Sciatic nerve (tissue), 2 donors: ENCODE data around the gene FAM170A. TPM values are rescaled to one million over a fixed set of nuclear protein-coding genes. Genes with fewer than 3 reads are reported as not detected.

Experiments used
- ATAC-seq: fragments of 200-7000 bp; cut with Tn5 transposase; one replicate; pipeline ENCODE4 v1.9.1; 2020; ENCODE audit warnings: mild to moderate bottlenecking, moderate library complexity
- DNase-seq: peaks from one replicate; pipeline ENCODE4 v3.0.0-alpha.2; 2020; ENCODE audit warnings: low spot score
- intact Hi-C: fragments of 100-400 bp; cut with DNase I; formaldehyde crosslinking; loops from one replicate; pipeline ENCODE4 v1.14.2; 2022
- total RNA-seq: library from RNA; stranded (reverse); fragmentation: NEBNext Ultra II Directional; extraction: Animal tissue kit (Norgen Biotek cat#: 25700); gene quantifications from one replicate; pipeline ENCODE4 v1.2.1, GENCODE V29; 2021
- donor health status: DM: no; HTN: no; CAD: no.
- donor health status: DM: no; HTN: no; CAD: no.

The FAM170A gene, protein sequence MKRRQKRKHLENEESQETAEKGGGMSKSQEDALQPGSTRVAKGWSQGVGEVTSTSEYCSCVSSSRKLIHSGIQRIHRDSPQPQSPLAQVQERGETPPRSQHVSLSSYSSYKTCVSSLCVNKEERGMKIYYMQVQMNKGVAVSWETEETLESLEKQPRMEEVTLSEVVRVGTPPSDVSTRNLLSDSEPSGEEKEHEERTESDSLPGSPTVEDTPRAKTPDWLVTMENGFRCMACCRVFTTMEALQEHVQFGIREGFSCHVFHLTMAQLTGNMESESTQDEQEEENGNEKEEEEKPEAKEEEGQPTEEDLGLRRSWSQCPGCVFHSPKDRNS
- total RNA-seq: not detected

- DNase-seq: no peak
- no peak for ATAC-seq
- intact Hi-C loops: no loop called here
These were observed at the start of gene FAM170A for GRCh38 chr5:119629339-119629738. Gene FAM170A (plus strand): TSS chr5:119629558. CDS start chr5:119629769, 211 bp downstream.

DNA sequence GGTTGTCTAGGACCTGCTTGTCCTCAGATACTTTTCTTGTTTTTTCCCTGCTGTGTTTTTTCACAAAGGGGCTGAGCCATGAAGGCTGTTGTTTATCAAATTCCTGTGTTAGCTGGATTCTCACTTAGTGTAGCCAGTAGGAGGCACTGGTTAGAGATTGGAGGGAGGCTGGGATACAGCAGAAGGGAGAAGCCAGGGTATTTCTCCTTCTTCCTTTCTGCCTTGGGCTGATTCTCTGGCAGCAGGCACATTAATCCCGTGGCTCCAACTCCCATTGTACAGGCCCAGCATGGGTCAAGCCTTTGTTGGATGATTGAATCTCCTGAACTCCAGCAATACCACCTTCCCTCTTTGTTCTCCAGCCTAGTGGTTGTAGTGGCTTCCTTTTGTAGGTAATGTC is 46.4 kb upstream of the FAM170A start:
- ATAC-seq (no peak), DNase-seq (no peak)
- intact Hi-C loops: no loop called here

GRCh38 chr5:119583684-119584083 is 45.7 kb upstream of the FAM170A start:
- intact Hi-C loops: no loop called here
- DNase-seq: no peak
- ATAC-seq: no peak

GRCh38 chr5:119596046-119596445 is 33.3 kb upstream of the FAM170A start:
- DNase-seq (no peak), ATAC-seq (no peak)
- intact Hi-C loops: no loop called here

DNA sequence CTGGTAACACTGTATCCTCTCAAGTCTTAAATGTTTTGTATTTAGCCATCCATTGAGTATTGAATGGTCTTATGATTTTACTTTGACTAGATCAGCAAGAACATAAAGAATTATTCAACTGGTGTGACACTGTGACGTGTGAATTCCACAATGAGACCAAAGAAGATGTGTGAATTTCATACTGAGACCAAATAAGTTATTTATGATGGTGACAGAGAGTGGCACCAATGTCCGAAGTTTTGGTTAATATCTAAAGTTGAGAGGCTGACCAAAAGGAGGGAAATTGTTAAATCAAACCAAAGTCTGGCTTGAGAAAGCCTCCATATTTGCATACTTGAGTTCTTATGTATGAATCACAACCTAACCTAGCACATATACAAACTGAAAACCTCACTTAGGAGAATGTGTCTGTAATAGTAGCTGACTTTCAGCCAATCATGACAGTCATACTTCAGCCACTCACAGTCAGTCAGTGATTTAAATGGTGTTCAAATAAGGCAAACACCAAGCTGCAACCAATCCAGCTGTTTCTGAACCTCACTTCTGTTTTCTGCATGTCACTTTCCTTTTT is 31.5 kb upstream of the FAM170A start:
- intact Hi-C loops: no loop called here
- no peak for DNase-seq
- ATAC-seq: no peak

DNA sequence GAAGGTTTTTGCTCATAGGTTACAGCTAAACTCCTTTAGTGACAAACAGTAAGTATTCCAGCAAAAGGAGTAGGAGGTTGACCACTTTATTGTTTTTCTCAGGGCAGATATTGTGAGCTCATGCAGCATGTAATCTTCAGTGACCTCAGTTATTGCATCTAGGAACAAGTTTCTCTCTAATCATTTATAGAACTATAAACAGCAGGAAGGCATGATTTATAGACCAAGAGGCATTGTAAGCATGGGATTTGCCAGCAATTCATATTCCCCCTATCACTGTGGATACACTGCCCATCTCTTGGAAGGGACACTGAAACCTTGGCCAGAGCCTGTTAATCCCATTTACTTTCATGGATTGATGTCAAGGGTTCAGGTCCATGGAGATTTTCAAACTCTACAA is 15.4 kb upstream of the FAM170A start:
- DNase-seq (no peak), ATAC-seq (no peak)
- intact Hi-C loops: no loop called here

GRCh38 chr5:119614838-119615237 is 14.5 kb upstream of the FAM170A start:
- intact Hi-C loops: no loop called here
- ATAC-seq: no peak
- DNase-seq: no peak

GRCh38 chr5:119626086-119626485 is 3.3 kb upstream of the FAM170A start:
- ATAC-seq: no peak
- intact Hi-C loops: no loop called here
- DNase-seq: no peak

DNA sequence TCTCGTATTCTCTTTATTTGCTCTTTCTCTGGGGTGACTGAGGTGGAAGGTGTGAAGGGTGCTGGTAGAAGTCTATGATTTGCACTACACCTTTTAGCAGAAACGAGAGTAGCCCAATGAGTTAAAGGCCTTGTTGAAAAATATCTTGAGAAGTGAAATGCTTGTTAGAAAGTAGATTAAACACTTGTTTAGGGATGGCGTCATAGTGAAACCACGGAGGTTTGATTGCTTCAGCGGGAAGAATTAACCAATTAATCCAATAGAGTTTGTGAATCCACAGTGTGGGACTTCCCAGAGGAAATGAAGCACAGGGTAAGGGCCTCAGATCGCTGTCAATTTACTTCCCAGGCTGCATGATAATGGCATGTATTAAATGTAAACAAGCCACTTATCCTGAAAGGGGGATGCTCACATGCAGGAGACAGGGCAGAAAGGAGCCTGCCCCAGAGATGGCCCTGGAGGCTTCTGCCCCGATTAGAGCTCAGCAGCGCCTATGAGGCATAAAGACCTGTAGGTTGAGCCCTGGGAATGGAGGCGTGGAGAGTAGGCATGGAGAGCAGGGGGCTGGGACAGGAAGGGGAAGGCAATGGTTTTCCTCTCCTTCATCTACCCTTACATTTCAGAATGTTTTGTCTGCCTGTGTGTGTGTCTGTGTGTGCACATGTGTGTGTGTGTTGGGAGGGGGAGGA is 1.5 kb downstream of the FAM170A start:
- no peak for DNase-seq
- intact Hi-C loops: no loop called here
- ATAC-seq: no peak

DNA sequence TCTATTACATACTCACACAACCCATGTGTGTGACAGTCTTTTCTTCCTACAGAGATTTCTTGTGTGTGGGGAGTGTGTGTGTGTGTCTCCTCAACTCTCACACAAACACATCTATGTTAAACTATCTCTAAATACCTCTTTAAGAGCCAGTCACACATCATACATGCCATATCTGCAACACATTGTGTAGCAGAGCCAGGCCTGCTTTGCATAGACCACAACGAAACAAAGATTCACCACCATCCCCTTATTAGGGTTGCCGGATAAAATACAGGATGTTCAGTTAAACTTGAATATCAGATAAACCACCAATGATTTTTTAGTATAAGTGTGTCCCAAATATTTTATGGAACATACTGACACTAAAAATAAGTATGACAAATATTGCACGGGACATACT is 2.3 kb downstream of the FAM170A start:
- DNase-seq: no peak
- intact Hi-C loops: no loop called here
- no peak for ATAC-seq

DNA sequence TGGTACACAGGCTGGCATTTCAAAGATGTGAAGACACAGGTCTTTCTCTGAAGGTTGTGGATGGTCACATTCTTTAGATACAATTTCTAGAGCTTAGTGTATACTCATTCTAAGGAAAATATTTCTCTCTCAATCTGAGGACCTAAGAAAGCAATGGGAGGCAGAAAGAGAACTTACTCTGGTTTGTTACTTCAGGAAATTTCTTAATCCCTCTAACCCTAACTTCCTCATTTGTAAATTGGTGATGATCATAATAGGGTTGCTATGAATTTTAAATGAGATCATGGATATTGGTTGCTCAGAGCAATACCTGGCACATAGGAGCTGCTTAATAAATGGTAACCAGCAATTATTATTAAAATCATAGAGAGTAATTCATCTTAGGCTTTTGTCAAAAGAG is 22.1 kb downstream of the FAM170A start:
- intact Hi-C loops: no loop called here
- ATAC-seq (no peak), DNase-seq (no peak)

DNA sequence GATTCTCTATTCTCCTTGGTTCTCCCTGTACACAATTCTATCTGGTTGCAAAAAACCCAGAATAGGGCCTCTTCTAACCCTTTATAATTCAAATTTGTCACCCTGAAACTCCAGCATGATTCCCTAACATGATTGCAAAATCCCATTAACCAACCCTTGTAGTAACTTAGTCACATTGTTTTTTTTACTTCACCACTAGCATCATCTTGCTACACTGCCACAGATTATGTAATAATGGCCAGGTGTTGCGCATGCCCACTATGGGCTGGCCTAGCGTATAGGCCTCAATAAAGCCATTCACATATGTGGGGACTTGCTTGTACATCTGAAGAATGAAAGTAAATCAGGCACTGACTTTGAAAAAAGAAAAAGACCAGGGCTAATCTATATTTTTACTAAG is 25.7 kb downstream of the FAM170A start:
- DNase-seq (no peak), ATAC-seq (no peak)
- intact Hi-C loops: no loop called here

DNA sequence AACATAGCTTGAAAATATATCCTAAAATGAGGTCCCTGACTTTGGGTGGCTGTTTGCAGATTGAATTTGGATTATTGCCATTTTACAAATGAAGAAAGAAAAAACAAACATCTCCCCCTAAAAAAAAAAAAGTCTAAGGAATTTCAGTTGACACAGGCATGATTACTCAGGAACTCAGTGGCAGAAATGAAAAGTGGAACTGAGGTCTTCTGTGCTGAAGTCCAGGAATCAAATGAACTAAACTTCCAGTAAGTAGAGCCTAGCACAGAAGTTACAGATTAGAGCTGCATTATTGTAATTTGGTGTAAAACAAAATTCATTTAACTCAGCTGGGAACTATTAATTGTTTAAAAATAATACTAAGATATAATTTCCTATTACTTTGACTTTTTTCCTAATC is 26.7 kb downstream of the FAM170A start:
- DNase-seq (no peak), ATAC-seq (no peak)
- intact Hi-C loops: no loop called here

- intact Hi-C loops: no loop called here
- ATAC-seq: no peak
- no peak for DNase-seq
These were observed 37.2 kb downstream of the FAM170A start for GRCh38 chr5:119666542-119666941.

GRCh38 chr5:119678351-119679028 is 49.1 kb downstream of the FAM170A start:
- ATAC-seq: no peak
- no peak for DNase-seq
- intact Hi-C loops: no loop called here

DNA sequence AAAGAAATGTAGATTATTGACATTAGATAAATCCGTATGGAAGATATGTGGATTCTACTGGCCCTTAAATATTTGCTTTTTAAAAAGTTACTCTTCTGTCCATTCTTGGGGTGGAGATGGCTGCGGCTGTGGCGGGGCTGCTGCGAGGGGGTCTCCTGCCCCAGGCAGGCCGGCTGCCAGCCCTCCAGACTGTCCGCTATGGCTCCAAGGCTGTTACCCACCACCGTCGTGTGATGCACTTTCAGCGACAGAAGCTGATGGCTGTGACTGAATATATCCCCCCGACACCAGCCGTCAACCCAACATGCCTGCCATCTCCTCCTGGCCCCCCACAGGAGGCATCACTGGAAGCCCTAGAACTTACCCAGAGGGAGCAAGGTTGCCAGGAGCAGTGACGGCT is 50.7 kb downstream of the FAM170A start:
- intact Hi-C loops: no loop called here
- ATAC-seq: no peak

DNA sequence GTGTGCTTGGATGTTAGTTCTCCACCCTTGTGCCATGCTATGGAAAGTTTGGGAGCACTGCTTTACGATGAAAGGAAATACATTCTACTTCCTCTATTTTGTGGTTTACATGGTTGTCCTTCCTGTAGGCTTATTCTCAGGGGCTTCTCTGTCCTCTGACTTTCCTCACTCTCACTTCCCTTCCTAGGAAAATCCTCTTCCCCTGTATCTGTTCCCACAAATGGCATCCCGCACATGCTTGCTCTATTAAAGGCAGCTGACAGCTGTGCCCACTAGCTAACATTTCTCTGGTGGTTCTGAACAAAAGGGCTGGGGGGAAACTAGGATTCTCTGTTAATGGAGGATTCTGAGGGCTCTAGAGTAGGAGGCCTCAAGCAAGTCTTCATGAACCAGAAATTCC is 52.4 kb downstream of the FAM170A start:
- no peak for DNase-seq
- ATAC-seq: no peak
- intact Hi-C loops: no loop called here

More for the DNA sequence above, 50.7 kb downstream of the FAM170A start:
- no peak for DNase-seq

DNA sequence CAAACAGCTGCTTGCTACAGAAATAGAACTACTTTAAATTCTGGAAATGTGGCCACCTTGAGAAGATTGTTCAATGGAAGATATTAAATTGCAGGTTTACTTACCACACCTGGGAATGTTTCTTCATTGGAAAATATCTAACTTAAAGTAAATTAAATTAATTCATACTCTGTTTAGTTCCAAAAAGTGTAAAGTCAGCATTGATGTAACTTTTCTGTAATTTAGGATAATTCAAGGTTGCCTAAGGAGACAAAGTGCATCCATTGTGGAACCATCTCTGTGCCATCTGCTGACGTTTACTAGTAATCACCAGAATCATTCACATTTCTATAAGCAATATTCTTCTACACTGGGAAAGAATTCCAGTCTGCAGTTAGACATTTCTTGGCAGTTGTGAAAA is 53.0 kb downstream of the FAM170A start:
- intact Hi-C loops: no loop called here
- DNase-seq (no peak), ATAC-seq (no peak)
